Stimulated activated naive CD8-positive, alpha-beta T cell treated with anti-CD3 and anti-CD28 coated beads, Interleukin-15, Interleukin-2, amounts not matched to agents 100 U/mL and 50 U/mL, for 24 hours (primary cell): Measurements from ENCODE around the gene SREBF1.
A peak's percentile ranks its signal among the peaks of the same experiment; 100 is the strongest.

Source experiments
- ATAC-seq: fragments of 150-1000 bp; cut with Tn5 transposase; one replicate; pipeline ENCODE4 v1.10.0; 2021
- DNase-seq: peaks from one replicate; pipeline ENCODE4 v3.0.0; 2021

The SREBF1 gene

GRCh38 chr17:17781591-17782496 is 54.9 kb downstream of the SREBF1 start:
- ATAC-seq (no peak), DNase-seq (peak; percentile 48)

DNA sequence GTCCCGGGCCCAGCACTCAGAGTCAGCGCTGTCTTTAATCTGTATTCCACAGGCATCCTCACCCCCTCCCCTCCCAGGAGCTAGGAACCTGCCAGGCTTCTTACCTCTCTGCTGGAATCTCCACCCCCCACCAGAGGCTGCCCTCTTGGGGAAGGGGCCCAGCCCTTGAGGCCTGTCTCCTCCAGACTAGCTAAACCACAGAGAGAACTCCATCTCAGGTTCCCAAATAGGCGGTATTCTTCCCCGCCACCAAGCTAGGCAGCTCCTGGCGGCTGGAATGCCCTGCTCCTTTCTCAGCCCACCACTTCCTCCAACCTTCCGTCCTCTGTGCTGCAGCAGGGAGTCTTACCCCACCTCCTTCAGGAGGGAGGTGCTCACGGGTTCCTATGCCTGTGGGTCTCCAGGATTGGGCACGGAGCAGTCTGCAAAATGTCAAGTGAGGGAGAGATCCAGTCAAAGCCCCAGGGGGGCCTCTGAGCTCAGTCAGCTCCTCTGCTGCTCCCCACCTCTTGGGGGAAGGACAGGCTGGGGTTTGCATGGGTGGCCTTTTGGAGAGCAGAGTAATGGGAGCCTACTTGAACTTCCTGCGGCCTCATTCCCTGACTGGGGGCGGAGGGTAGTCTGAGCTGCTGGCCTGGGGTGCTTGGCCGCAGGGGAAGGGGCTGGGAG is 55.7 kb downstream of the SREBF1 start:
- no peak for DNase-seq

GRCh38 chr17:17779015-17779611 is 57.7 kb downstream of the SREBF1 start:
- ATAC-seq = no peak
- DNase-seq = no peak

More for the DNA sequence above, 55.7 kb downstream of the SREBF1 start:
- ATAC-seq = no peak

- DNase-seq (no peak), ATAC-seq (no peak)
Measured at GRCh38 chr17:17778308-17779014, 58.3 kb downstream of the SREBF1 start.

DNA sequence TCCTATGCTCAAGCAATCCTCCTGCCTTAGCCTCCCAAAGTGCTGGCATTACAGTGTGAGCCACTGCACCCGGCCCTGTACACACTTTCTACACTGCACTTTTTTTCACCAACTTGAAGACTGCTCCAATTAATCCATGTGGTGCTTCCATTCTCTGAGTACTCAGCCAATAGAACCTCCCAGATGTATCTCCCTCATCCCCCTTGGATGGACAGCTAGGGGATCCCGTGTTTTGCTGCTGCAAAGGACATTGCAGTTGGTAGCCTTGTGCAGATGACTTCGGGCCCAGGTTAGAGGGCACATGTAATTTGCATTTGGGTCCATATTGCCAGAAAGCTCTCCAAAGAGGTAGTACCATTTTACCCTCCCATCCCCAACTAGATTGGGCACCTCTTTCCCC is 59.9 kb downstream of the SREBF1 start:
- ATAC-seq (no peak), DNase-seq (no peak)

DNA sequence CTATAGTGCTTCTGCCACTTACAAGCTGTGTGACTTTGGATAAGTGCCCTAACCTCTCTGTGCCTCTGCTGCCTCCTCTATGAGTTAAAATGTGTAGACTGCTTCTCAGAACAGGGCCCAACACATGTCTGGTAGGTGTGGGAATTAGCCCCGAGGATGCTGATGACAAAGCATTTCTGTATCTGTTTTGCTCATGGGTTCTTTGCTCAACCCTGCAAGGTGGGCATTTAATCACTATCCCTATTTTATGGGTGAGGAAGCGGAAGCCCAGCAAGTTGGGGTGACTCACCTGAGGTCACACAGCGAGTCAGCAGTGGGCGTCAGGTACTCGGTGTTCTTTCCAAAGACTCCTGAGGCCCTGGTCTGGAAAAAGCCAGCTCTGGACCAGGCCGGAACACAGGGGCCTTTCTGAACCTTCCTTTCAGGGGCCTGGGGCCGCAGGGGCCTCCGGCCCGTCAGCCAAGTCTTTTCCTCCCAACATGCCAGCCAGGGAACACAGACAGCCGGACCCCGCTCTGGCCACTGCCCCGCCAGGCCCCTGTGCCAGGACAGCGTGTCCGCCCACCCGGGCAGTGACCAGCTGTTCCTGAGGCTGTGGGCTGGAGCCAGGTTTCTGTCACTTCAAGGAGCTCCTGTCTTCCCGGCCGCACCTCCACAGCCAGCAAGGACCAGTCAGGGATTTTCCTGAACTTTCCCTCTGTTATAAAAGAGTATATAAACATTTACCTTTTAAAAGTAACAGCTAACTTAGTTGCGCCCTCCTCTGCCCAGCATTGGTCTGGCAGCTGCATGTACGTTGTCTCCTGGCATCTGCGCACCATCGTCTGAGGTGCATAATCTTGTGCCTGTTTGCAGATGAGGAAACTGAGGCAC is 62.5 kb downstream of the SREBF1 start:
- DNase-seq = no peak
- no peak for ATAC-seq

GRCh38 chr17:17772231-17772630 is 64.6 kb downstream of the SREBF1 start:
- DNase-seq (no peak), ATAC-seq (no peak)

GRCh38 chr17:17771498-17772201 is 65.1 kb downstream of the SREBF1 start:
- ATAC-seq (no peak), DNase-seq (no peak)

DNA sequence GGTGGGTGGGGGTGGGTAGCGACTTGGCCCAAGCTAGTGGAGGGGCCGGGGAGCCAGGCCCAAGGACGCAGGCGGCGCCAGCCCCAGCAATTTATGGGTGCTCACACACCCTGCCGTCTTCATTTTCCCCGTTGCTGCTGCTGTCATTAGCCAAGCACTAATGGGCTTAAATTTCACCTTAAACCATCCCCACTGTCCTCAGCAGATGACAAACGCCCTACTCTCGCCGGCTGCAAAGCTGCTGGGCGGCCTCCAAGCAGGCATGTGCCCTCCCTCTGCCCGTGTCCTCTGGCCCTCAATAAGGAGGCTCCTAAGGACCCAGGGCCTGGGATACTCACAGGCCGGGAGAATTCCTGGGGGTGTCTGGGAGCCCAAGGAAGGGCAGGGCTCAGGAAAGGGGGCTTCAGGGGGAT is 66.1 kb downstream of the SREBF1 start:
- no peak for DNase-seq
- no peak for ATAC-seq

GRCh38 chr17:17769869-17770631 is 66.7 kb downstream of the SREBF1 start:
- ATAC-seq = no peak
- DNase-seq = no peak

DNA sequence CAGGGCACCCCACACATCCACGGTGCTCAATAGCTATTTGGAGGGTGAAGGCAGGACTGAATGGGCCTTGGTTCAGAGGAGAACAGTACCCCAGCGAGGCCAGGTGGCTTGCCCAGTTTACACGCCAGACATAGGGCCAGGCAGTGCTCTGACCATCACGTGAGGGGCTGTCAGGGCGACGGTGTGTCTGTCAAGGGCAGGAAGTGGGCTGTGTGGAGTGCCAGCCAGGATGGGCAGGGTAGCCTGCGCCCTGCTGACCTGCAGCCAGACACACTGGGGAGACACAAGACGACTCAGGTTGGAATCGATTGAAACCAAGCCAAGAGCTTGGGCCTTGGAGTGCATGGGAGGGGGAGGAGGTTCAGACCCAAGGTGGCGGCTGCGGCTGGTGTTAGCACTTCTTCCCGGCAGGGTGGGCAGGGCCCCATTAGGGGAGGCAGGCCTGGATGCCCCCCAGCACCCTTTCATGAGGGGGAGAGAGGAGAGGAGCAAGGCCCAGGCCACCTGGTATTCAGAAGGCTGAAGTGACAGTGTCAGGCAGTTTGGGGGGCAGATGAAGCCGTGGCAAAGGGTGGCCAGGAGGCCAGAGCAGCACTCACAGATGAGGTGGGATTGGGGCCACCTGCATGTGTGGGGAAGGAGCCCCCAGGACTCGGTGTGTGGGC is 68.2 kb downstream of the SREBF1 start:
- DNase-seq = no peak
- ATAC-seq = no peak

DNA sequence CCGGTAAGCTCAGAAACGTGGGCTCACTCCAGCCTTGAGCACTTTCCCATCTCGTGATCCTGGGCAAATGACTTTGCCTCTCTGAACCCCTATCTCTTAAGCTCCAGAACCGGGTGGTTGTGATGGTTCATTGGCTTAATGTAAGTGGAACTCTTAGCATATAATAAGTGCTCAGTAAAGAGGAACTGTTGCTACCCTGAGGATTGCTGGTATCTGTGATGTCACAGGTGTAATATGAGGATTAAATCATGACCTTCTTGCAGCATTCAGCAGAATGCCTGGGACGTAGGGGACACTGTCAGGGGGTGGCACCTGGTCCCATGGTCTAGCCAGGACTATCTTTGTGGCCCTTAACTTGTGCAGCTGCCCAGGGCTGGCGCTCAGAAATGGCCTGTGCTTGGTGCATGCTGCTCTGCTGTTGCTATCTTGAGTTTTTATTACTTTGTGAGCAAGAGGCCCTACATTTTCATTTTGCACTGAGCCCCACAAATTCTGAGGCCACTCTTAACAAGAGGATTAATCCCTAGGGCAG is 68.8 kb downstream of the SREBF1 start:
- ATAC-seq (no peak), DNase-seq (no peak)

GRCh38 chr17:17767154-17767869 is 69.5 kb downstream of the SREBF1 start:
- DNase-seq = no peak
- ATAC-seq = no peak

- no peak for DNase-seq
Measured at GRCh38 chr17:17766744-17767120, 70.1 kb downstream of the SREBF1 start.

DNA sequence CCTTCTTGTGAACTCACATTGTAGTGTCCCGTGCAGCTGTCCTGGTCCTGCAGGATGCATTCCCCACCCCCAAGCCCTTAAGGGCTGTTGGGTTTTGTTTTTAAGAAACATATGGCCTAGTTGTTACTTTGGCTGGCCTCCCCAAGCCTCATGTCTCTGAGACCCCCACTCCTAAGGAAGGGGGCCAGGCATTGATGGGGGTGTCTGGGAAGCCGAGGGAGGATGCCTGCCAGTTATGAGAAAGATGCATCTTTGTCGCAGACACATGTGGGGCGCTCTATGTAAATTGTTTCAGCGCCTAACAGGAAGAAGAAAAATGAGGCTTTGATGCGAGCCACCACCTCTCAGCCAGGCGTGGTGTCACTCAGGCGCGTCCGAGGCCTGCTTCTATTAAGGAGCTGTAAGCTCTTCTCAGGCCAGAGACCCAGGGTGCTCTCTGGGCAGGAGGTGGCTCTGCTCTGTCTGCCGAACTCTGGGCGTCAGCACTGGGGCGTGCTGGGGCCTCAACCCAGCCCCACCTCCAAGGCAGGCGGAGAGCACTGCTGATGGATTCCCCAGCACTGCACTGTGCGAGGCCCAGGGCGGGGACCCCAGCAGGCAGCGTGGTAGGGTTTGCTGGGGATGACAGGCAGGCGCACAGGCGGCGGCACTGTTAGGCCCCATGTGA is 70.6 kb downstream of the SREBF1 start:
- DNase-seq (no peak), ATAC-seq (no peak)

More at GRCh38 chr17:17766744-17767120, 70.1 kb downstream of the SREBF1 start:
- no peak for ATAC-seq

DNA sequence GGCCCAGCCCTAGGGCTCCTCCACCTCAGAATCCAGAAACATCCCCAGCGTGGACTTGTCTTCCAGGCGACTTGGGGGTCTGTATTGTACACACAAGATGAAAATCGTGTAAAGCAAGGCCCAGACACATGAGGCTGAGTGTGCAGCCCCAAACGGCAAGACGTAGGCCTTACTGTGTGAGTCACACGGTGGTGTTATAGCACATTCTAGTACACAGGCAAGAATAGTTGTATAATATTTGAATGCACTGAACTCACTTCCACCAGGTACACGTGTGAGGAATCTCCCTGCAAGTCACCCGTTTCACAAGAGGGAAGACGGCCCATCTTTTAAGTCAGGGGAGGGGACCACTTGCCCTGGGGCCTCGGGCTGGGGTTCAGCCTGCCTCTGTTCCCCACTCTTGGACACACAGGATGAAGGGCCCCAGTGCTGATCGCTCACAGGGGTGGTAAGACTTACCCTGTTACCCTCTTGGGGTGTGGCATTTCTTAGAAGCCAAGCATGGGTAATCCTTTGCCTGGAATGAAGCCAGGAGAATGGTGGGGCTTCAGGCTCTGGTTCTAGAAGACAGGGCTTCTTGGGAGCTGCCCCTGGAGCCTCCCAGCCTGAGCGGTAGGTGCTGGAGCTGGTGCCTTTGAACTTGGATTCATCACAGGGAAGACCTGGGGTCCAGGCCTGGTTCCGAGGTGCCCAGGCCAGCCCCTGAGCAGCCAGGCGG is 71.3 kb downstream of the SREBF1 start:
- no peak for ATAC-seq
- DNase-seq = no peak

DNA sequence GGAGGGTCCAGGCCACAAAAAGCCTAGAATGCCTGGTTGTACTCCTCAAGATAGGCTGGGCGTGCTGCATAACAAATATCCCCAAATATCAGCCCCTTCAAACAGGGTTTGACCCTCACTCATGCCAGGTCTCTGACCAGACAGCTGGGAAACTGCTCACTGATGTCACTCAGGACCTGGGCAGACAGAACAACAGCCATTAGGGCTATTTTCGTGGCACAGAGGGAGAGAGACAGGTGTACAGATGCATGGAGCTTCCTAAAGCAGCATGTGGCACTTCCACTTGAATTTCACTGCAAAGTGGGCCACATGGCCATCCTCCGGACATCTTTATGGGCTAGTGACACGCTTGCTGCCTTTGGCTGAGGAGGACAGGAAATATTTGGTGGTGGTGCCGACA is 73.1 kb downstream of the SREBF1 start:
- DNase-seq (no peak), ATAC-seq (no peak)
